ENCODE results near the gene NOS1AP.

- TF ChIP-seq POLR2A (IDR thresholded peaks at IDR 0.05) (no peak), CTCF (IDR thresholded peaks at IDR 0.05) (no peak)
These were observed 258.3 kb downstream of the NOS1AP start for GRCh38 chr1:162327788-162328165.
